GM21737 (cell line): Measurements from ENCODE around the gene RHOC.
"Not testable (repeated sequence)": the region's sequence is repeated elsewhere in the genome, so short reads cannot be mapped to it uniquely, and the experiment has no call there.

ENCODE experiments used
- ATAC-seq: cut with Tn5 transposase; IDR thresholded peaks from one replicate; pipeline ENCODE4 v1.9.1; 2021; ENCODE audit warnings: mild to moderate bottlenecking, moderate library complexity; ENCODE audit not compliant: unreplicated experiment

RHOC gene

GRCh38 chr1:112706505-112707220 is at the start of gene RHOC:
RHOC (minus strand) TSS chr1:112707127; CDS start chr1:112703799, 3,328 bp downstream.
- ATAC-seq, result peak; percentile 50

GRCh38 chr1:112754116-112754628 is 47.2 kb upstream of the RHOC start:
- ATAC-seq, result no peak

- no peak for ATAC-seq
Measured at GRCh38 chr1:112748396-112748795, 41.5 kb upstream of the RHOC start.

GRCh38 chr1:112744009-112744578 is 37.2 kb upstream of the RHOC start:
- no peak for ATAC-seq

GRCh38 chr1:112743174-112744008 is 36.5 kb upstream of the RHOC start:
- ATAC-seq, result no peak

GRCh38 chr1:112737573-112737972 is 30.6 kb upstream of the RHOC start:
- no peak for ATAC-seq

- no peak for ATAC-seq
Measured at GRCh38 chr1:112735752-112736151, 28.8 kb upstream of the RHOC start.

GRCh38 chr1:112731451-112731850 is 24.5 kb upstream of the RHOC start:
- no peak for ATAC-seq

GRCh38 chr1:112729909-112730308 is 23.0 kb upstream of the RHOC start:
- ATAC-seq, result no peak

GRCh38 chr1:112729011-112729410 is 22.1 kb upstream of the RHOC start:
- not testable (repeated sequence) for ATAC-seq

- not testable (repeated sequence) for ATAC-seq
Measured at GRCh38 chr1:112728306-112728971, 21.5 kb upstream of the RHOC start.

GRCh38 chr1:112727716-112728115 is 20.8 kb upstream of the RHOC start:
- no peak for ATAC-seq

GRCh38 chr1:112724240-112724639 is 17.3 kb upstream of the RHOC start:
- not testable (repeated sequence) for ATAC-seq

- no peak for ATAC-seq
Measured at GRCh38 chr1:112723511-112723839, 16.5 kb upstream of the RHOC start.

GRCh38 chr1:112722601-112723510 is 15.9 kb upstream of the RHOC start:
- no peak for ATAC-seq

- no peak for ATAC-seq
Measured at GRCh38 chr1:112721966-112722524, 15.1 kb upstream of the RHOC start.

GRCh38 chr1:112721294-112721693 is 14.4 kb upstream of the RHOC start:
- ATAC-seq, result not testable (repeated sequence)

GRCh38 chr1:112720800-112721199 is 13.9 kb upstream of the RHOC start:
- no peak for ATAC-seq

- ATAC-seq, result no peak
Measured at GRCh38 chr1:112719706-112720105, 12.8 kb upstream of the RHOC start.
